ENCODE data around the gene PTPRD.

GRCh38 chr9:8491563-8491962 is 2121.2 kb downstream of the PTPRD start:
- TF ChIP-seq CTCF (conservative IDR thresholded peaks at IDR 0.05; ENCODE audit: low read depth in 2 of 2) (no peak), EZH2 (IDR thresholded peaks at IDR 0.05; ENCODE audit: low read depth, unreplicated experiment) (no peak), REST (IDR thresholded peaks at IDR 0.05; ENCODE audit: unreplicated experiment) (no peak), CREB1 (CRISPR knock-in tag; IDR thresholded peaks at IDR 0.05; ENCODE audit: low read depth) (no peak), POLR2AphosphoS5 (IDR thresholded peaks at IDR 0.05; ENCODE audit: low read depth) (no peak), ZNF331 (CRISPR knock-in tag; IDR thresholded peaks at IDR 0.05; ENCODE audit: low read depth) (no peak), ETS1 (IDR thresholded peaks at IDR 0.05) (no peak), EZH2phosphoT487 (IDR thresholded peaks at IDR 0.05; ENCODE audit: unreplicated experiment) (no peak)
